Central memory CD4-positive, alpha-beta T cell (primary cell): Measurements from ENCODE around the gene NHP2.

ENCODE experiments used
- DNase-seq: peaks from one replicate; pipeline ENCODE4 v3.0.0; 2022

NHP2 gene

GRCh38 chr5:178113141-178113787, 40.4 kb downstream of the NHP2 start, which contains the start of gene N4BP3:
Gene N4BP3, plus strand, starts transcription at chr5:178113532. Its CDS starts 6,052 bp downstream, at chr5:178119584.
- DNase-seq: peak; percentile 78

DNA sequence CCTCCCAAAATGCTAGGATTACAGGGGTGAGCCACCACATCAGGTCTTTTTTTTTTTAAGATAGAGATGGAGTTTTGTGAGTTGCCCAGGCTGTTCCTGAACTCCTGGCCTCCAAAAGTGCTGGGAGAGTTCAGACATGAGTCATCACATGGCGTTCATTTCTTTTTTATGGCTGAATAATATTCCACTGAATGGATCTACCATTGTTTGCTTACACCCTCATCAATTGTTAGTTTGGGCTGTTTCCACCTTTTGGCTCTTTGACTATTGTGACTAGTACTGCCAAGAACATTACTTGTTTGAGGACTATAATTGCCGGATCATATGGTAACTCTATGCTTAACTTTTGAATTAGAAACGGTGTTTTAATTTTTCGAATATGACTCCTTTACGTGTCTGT, 41.1 kb downstream of the NHP2 start:
- no peak for DNase-seq

DNA sequence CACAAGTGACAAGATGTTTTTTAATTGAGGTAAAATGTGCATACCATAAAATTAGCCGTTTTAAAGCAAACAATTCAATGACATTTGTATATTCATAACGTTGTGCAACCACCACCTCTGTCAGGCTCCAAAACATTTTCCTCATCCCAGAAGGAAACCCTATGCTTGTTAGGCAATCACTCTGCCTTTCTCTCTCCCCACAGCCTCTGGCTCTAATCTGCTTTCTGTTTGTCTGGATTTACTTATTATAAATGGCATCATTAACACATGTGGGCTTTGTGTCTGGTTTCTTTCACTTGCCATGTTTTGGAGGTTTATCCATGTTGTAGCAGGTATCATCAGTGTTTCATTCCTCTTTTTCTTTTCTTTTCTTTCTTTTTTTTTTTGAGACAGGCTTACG, 41.8 kb downstream of the NHP2 start:
- DNase-seq: no peak

- DNase-seq: no peak
Measured at GRCh38 chr5:178110511-178110910, 43.2 kb downstream of the NHP2 start.

DNA sequence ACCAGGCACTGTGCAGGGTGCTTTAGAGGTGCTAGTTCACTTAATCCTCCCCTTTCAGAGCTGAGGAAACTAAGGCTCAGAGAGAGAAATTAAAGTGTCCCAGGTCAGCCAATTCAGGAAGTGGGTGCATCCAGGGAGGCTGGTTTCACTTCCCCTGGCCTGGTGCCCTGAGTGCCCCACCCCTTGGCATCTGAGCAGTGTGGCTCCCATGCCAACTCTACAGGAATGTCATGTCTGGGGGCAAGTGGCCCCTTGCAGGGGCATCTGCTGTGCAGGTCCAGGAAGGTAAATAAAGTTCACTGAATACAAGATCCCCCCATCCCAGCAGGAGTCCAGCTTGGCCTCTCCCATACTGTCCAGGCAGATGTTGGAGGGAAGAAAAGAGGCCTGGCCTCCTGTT, 44.7 kb downstream of the NHP2 start:
- no peak for DNase-seq

GRCh38 chr5:178108446-178108845, 45.2 kb downstream of the NHP2 start:
- no peak for DNase-seq

GRCh38 chr5:178107756-178108310, 45.9 kb downstream of the NHP2 start:
- DNase-seq: no peak

DNA sequence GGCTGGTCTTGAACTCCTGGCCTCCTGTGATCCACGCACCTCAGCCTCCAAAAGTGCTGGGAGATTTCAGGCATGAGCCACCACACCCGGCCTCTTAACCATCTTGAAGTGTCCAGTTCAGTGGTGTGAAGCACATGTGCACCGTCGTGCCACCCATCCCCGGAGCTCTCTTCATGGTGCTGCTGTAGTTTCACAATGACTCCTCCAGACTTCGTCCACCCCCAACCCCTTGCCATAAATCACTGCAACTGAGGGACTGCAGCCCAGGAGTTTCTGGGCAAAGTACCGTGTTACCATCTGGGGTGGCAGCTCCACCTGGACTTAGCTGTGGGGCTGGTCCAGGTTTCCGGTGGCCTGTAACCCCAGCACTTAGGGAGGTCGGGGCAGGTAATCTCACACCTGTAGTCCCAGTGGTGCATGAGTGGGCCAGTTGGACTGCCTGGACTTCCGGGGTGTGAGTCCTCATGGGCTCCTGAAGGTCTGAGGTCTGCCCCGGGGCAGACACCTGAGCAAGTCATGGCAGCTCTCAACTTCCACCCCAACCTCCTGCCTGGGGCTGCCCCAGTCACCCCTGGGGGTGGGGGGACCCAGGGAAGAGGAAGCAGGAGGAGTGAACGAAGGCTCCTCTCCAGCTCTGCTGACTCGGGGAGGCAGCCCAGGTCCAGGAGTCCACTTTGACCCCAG, 47.0 kb downstream of the NHP2 start:
- DNase-seq: no peak

DNA sequence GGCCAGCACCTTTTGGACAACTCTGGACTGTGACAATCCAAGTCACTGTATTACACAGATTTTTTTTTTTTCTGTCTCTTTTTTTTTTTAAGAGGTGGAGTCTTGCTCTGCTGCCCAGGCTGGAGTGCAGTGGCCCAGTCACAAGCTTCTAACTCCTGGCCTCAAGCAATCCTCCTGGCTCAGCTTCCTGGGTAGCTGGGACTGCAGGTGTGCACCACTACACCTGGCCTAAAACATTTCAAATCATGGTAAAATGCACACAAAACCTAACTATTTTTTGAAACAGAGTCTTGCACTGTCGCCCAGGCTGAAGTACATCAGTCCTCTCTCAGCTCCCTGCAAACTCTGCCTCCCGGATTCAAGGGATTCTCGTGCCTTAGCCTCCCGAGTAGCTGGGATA, 47.6 kb downstream of the NHP2 start:
- no peak for DNase-seq

DNA sequence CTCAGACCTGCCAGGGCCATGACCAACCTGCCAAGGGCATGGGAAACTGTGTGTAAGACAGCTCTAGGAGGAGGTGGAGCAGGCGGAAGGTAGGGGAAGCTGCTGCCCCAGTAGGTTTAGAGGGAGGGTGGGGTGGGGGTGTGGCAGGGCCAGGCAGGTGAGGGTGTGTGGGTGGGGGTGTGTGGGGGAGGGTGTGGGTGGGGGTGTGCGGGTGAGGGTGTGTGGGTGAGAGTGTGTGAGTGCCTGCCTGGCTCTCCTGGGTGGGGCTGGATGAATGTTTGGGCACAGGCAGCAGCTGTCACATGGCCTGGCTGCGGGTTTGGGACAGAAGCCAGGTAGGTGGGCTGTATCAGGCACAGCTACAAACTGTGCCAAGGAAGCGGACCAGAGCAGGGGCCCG, 49.2 kb downstream of the NHP2 start:
- DNase-seq: no peak

- no peak for DNase-seq
Measured at GRCh38 chr5:178103612-178104011, 50.1 kb downstream of the NHP2 start.
